ENCODE results near the gene TTC39B. TPM values are rescaled to one million over a fixed set of nuclear protein-coding genes. Genes with fewer than 3 reads are reported as not detected.

TTC39B gene
- total RNA-seq, 1 donor from 2014 or later, result 8.7 TPM

DNA sequence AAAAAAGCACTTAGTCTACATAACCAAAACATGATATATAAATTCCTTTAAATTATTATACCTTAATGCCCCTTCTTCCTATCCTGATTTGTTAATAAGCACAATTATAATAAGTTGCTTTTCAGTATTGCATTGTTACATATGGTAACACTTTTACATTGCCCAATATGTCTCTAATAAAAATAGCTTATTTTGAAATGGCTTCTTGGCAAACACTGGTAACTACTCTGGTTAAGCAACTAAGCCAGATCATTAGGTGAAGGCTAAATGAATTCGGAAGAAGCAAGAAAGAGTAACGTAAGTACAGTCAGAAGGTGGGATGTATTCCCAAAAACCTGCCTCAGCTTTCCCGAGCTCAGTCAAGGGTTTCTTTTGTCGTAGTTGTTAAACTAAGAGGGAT, 85.3 kb downstream of the TTC39B start:
- Histone ChIP-seq H3K27me3 (ENCODE audit: control insufficient read depth, insufficient read depth, low read length) (no peaks in the 10 kb centered on the region), H3K36me3 (ENCODE audit: control insufficient read depth, insufficient read depth, low read length) (peaks cover 7% of the 10 kb centered on the region), H3K4me3 (ENCODE audit: low read depth, low read length) (no peak overlapping the region)
- DNase-seq (ENCODE audit: low read depth), result no peak
- no peak for TF ChIP-seq CTCF (IDR thresholded peaks at IDR 0.05; ENCODE audit: insufficient read depth, low read length, severe bottlenecking)
- no peak for FAIRE-seq

GRCh38 chr9:15220658-15221318, 86.2 kb downstream of the TTC39B start:
- DNase-seq (ENCODE audit: low read depth) (no peak), FAIRE-seq (no peak)
- no peaks in the 10 kb centered on the region for H3K27me3 ChIP-seq (ENCODE audit: control insufficient read depth, insufficient read depth, low read length)
- no peak overlapping the region for H3K4me3 ChIP-seq (ENCODE audit: low read depth, low read length)
- H3K36me3 ChIP-seq (ENCODE audit: control insufficient read depth, insufficient read depth, low read length), result peaks cover 7% of the 10 kb centered on the region
- TF ChIP-seq CTCF (IDR thresholded peaks at IDR 0.05; ENCODE audit: insufficient read depth, low read length, severe bottlenecking), result no peak

GRCh38 chr9:15219546-15219945, 87.5 kb downstream of the TTC39B start:
- H3K4me3 ChIP-seq (ENCODE audit: low read depth, low read length), result no peak overlapping the region
- DNase-seq (ENCODE audit: low read depth) (no peak), FAIRE-seq (no peak)
- no peak for TF ChIP-seq CTCF (IDR thresholded peaks at IDR 0.05; ENCODE audit: insufficient read depth, low read length, severe bottlenecking)
- no peaks in the 10 kb centered on the region for H3K27me3 ChIP-seq (ENCODE audit: control insufficient read depth, insufficient read depth, low read length)
- peaks cover 4% of the 10 kb centered on the region for H3K36me3 ChIP-seq (ENCODE audit: control insufficient read depth, insufficient read depth, low read length)

GRCh38 chr9:15218994-15219393, 88.0 kb downstream of the TTC39B start:
- Histone ChIP-seq H3K4me3 (ENCODE audit: low read depth, low read length) (no peak overlapping the region), H3K36me3 (ENCODE audit: control insufficient read depth, insufficient read depth, low read length) (peaks cover 4% of the 10 kb centered on the region), H3K27me3 (ENCODE audit: control insufficient read depth, insufficient read depth, low read length) (no peaks in the 10 kb centered on the region)
- DNase-seq (ENCODE audit: low read depth) (no peak), FAIRE-seq (no peak)
- no peak for TF ChIP-seq CTCF (IDR thresholded peaks at IDR 0.05; ENCODE audit: insufficient read depth, low read length, severe bottlenecking)

- Histone ChIP-seq H3K36me3 (ENCODE audit: control insufficient read depth, insufficient read depth, low read length) (peaks cover 2% of the 10 kb centered on the region), H3K4me3 (ENCODE audit: low read depth, low read length) (no peak overlapping the region), H3K27me3 (ENCODE audit: control insufficient read depth, insufficient read depth, low read length) (no peaks in the 10 kb centered on the region)
- FAIRE-seq (no peak), DNase-seq (ENCODE audit: low read depth) (no peak)
- no peak for TF ChIP-seq CTCF (IDR thresholded peaks at IDR 0.05; ENCODE audit: insufficient read depth, low read length, severe bottlenecking)
These were observed 93.8 kb downstream of the TTC39B start for GRCh38 chr9:15213249-15213648.

All from bronchial epithelial cell (primary cell).